Measurements from ENCODE around the gene MYOM1. TPM values are rescaled to one million over a fixed set of nuclear protein-coding genes. Genes with fewer than 3 reads are reported as not detected.
"Not testable (repeated sequence)": the region's sequence is repeated elsewhere in the genome, so short reads cannot be mapped to it uniquely, and the experiment has no call there.

Gene MYOM1
- polyA plus RNA-seq, 1 experiment, result 0.02 TPM

DNA sequence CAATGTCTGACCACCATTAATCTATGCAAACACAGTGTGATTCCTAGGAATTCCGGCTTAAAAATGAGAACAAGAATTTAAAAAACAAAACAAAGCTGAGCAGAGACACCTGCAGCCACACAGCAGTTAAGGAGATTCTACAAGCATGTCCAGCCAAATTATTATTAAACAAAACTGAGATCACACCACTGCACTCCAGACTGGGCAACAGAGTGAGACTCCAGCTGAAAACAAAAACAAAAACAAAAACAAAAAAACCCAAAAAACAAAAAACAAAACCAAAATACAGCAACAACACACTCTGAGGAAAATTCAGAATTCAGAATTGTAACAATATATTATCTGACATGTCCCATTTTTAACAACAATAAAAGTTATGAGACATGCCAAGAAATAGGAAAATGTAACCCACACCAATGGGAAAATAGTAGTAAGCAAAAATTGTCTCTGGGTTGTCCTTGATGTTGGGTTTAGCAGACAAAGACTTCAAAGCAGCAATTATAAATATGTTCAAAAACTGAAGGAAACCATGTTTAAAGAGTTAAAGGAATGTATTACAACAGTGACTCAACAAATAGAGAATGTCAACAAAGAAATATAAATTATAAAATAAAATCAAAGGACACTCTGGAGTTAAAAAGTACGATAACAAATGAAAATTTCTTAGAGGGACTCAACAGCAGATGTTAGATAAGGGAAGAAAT is 19.7 kb downstream of the MYOM1 start:
- no peak for TF ChIP-seq CTCF (IDR thresholded peaks at IDR 0.05; ENCODE audit: low read depth, low read length)
- Histone ChIP-seq H3K27me3 (ENCODE audit: control insufficient read depth, insufficient read depth, low read length) (no peaks in the 10 kb centered on the region), H3K9me3 (ENCODE audit: control insufficient read depth, insufficient read depth, low read length) (no peaks in the 10 kb centered on the region), H3K4me3 (ENCODE audit: low read depth, low read length) (no peak overlapping the region), H3K27ac (ENCODE audit: low read depth, low read length) (no peak overlapping the region)
- DNase-seq (ENCODE audit: low read depth, low spot score), result no peak
- POLR2A ChIA-PET, result interaction anchor here (0.5 to 0.7 kb wide), 2 partner anchors 20 to 219 kb away, joined by 3 to 4 read pairs; no protein-coding TSS in a partner anchor
- CTCF ChIA-PET, result no interaction called here

GRCh38 chr18:3198260-3198860 is 21.4 kb downstream of the MYOM1 start:
- H3K27ac ChIP-seq (ENCODE audit: low read depth, low read length); H3K9me3 ChIP-seq (ENCODE audit: control insufficient read depth, insufficient read depth, low read length); CTCF ChIA-PET; POLR2A ChIA-PET; H3K4me3 ChIP-seq (ENCODE audit: low read depth, low read length); DNase-seq (ENCODE audit: low read depth, low spot score); H3K27me3 ChIP-seq (ENCODE audit: control insufficient read depth, insufficient read depth, low read length): not testable (repeated sequence)

- CTCF ChIA-PET, result interaction anchor here (1.2 to 1.8 kb wide), 2 partner anchors 43 to 66 kb away, joined by 3 to 5 read pairs; no protein-coding TSS in a partner anchor
- no peak for DNase-seq (ENCODE audit: low read depth, low spot score)
- POLR2A ChIA-PET, result no interaction called here
- no peak overlapping the region for H3K4me3 ChIP-seq (ENCODE audit: low read depth, low read length)
- H3K27me3 ChIP-seq (ENCODE audit: control insufficient read depth, insufficient read depth, low read length), result peaks cover 9% of the 10 kb centered on the region
- TF ChIP-seq CTCF (IDR thresholded peaks at IDR 0.05; ENCODE audit: low read depth, low read length), result no peak
- H3K27ac ChIP-seq (ENCODE audit: low read depth, low read length), result no peak overlapping the region
- no peaks in the 10 kb centered on the region for H3K9me3 ChIP-seq (ENCODE audit: control insufficient read depth, insufficient read depth, low read length)
These were observed 24.7 kb downstream of the MYOM1 start for GRCh38 chr18:3194947-3195612.

DNA sequence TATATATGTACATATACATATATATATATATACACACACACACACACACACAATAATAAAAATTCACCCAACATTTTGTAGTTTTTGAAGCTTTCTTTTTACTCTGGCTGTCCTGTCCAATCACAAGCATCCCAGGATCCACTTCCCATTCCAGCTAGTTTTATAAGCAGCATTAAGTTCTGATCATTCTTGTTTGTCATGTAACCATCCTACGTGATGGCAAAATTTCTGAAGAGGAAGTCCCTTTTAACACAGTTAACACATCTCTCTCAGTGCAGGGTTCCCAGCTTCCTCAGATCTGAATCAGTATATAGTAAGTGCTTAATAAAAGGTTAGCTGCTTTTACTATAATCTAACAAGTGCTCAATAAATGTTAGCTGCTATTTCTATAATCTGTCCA is 26.4 kb downstream of the MYOM1 start:
- no peak for TF ChIP-seq CTCF (IDR thresholded peaks at IDR 0.05; ENCODE audit: low read depth, low read length)
- DNase-seq (ENCODE audit: low read depth, low spot score), result no peak
- no peaks in the 10 kb centered on the region for H3K9me3 ChIP-seq (ENCODE audit: control insufficient read depth, insufficient read depth, low read length)
- ChIA-PET POLR2A (no interaction called here), CTCF (interaction anchor here (1.8 kb wide), 1 partner anchor 262 kb away, joined by 5 read pairs; no protein-coding TSS in a partner anchor)
- no peak overlapping the region for H3K27ac ChIP-seq (ENCODE audit: low read depth, low read length)
- peaks cover 9% of the 10 kb centered on the region for H3K27me3 ChIP-seq (ENCODE audit: control insufficient read depth, insufficient read depth, low read length)
- no peak overlapping the region for H3K4me3 ChIP-seq (ENCODE audit: low read depth, low read length)

DNA sequence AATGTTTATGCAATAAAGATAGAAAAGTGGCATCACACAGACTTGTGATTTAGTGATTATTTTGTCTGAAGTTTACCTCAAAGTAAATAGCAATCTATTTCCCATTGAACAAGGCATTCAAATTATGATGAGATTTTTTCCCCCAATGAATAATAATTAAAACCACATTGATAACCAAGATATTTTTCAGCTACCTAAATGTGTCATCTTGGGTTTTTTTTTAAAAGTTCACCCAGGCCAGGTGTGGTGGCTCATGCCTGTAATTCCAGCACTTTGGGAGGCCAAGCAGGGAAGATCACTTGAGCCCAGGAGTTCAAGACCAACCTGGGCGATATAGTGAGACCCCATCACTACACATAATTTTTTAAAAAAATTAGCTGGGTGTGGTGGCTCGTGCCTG is 27.0 kb downstream of the MYOM1 start:
- CTCF ChIA-PET, result interaction anchor here (1.8 kb wide), 1 partner anchor 261 kb away, joined by 5 read pairs; no protein-coding TSS in a partner anchor
- no peak for DNase-seq (ENCODE audit: low read depth, low spot score)
- Histone ChIP-seq H3K4me3 (ENCODE audit: low read depth, low read length) (no peak overlapping the region), H3K27ac (ENCODE audit: low read depth, low read length) (no peak overlapping the region), H3K27me3 (ENCODE audit: control insufficient read depth, insufficient read depth, low read length) (peaks cover 9% of the 10 kb centered on the region), H3K9me3 (ENCODE audit: control insufficient read depth, insufficient read depth, low read length) (no peaks in the 10 kb centered on the region)
- no peak for TF ChIP-seq CTCF (IDR thresholded peaks at IDR 0.05; ENCODE audit: low read depth, low read length)
- POLR2A ChIA-PET, result no interaction called here

Measured in AG04450 (cell line).